MM.1S (cell line): ENCODE results near the gene RAB22A.
"Not testable (repeated sequence)": the region's sequence is repeated elsewhere in the genome, so short reads cannot be mapped to it uniquely, and the experiment has no call there.

Experiments
- DNase-seq: peaks from one replicate; pipeline ENCODE4 v3.0.0-alpha.2; 2015
- H2AFZ ChIP-seq: fragments of 300-600 bp; sonication (generic); 2 replicates; pipeline ENCODE4 v1.6.0; 2016; ENCODE audit warnings: antibody characterized with exemption, low read length
- H3F3A ChIP-seq: fragments of 300-600 bp; sonication (generic); 2 replicates; pipeline ENCODE4 v1.6.1; 2016; ENCODE audit warnings: mild to moderate bottlenecking, antibody characterized with exemption, low read length, moderate library complexity, mixed read lengths; ENCODE audit not compliant: insufficient read depth
- H3K27ac ChIP-seq: fragments of 300-600 bp; sonication (generic); 2 replicates; pipeline ENCODE4 v1.5.1; 2016; ENCODE audit warnings: mild to moderate bottlenecking, low read length
- H3K27me3 ChIP-seq: fragments of 300-600 bp; sonication (generic); replicated peaks from 2 replicates; pipeline ENCODE4 v1.6.0; 2016; ENCODE audit warnings: low read length; ENCODE audit not compliant: insufficient read depth
- H3K36me3 ChIP-seq: fragments of 300-600 bp; sonication (generic); replicated peaks from 2 replicates; pipeline ENCODE4 v1.6.1; 2016; ENCODE audit warnings: mild to moderate bottlenecking, low read length, mixed read lengths; ENCODE audit not compliant: insufficient read depth
- H3K4me1 ChIP-seq: fragments of 300-600 bp; sonication (generic); 2 replicates; pipeline ENCODE4 v1.6.1; 2016; ENCODE audit warnings: low read length, mixed read lengths
- H3K4me2 ChIP-seq: fragments of 300-600 bp; sonication (generic); 2 replicates; pipeline ENCODE4 v1.6.0; 2016; ENCODE audit warnings: low read depth, low read length
- H3K4me3 ChIP-seq: fragments of 300-600 bp; sonication (generic); 2 replicates; pipeline ENCODE4 v1.5.1; 2016; ENCODE audit warnings: low read length, mixed read lengths
- H3K79me2 ChIP-seq: fragments of 300-600 bp; sonication (generic); 2 replicates; pipeline ENCODE4 v1.6.1; 2016; ENCODE audit warnings: mixed run types, low read length, mixed read lengths
- H3K9ac ChIP-seq: fragments of 300-600 bp; sonication (generic); 2 replicates; pipeline ENCODE4 v1.6.1; 2016; ENCODE audit warnings: low read length, mixed read lengths
- H3K9me2 ChIP-seq: fragments of 300-600 bp; sonication (generic); replicated peaks from 2 replicates; pipeline ENCODE4 v1.6.1; 2016; ENCODE audit warnings: mild to moderate bottlenecking, low read length, mixed read lengths; ENCODE audit not compliant: insufficient read depth
- H3K9me3 ChIP-seq: fragments of 300-600 bp; sonication (generic); replicated peaks from 2 replicates; pipeline ENCODE4 v1.6.1; 2016; ENCODE audit warnings: mild to moderate bottlenecking, low read length, mixed read lengths; ENCODE audit not compliant: insufficient read depth
- H4K20me1 ChIP-seq: fragments of 300-600 bp; sonication (generic); 2 replicates; pipeline ENCODE4 v1.6.1; 2016; ENCODE audit warnings: mild to moderate bottlenecking, low read length, moderate library complexity, mixed read lengths; ENCODE audit not compliant: insufficient read depth
- CTCF ChIP-seq: fragments of 300-600 bp; sonication (generic); IDR thresholded peaks from 2 replicates; pipeline ENCODE4 v1.5.1; 2016; ENCODE audit warnings: antibody characterized with exemption, low read length, mixed read lengths
- EZH2 ChIP-seq: fragments of 300-600 bp; sonication (generic); optimal IDR thresholded peaks from 2 replicates; pipeline ENCODE3; 2017; ENCODE audit warnings: low read depth, mild to moderate bottlenecking, antibody characterized with exemption, low read length, mixed read lengths
- EZH2phosphoT487 ChIP-seq: fragments of 300-600 bp; sonication (generic); IDR thresholded peaks from 2 replicates; pipeline ENCODE4 v1.6.1; 2018; ENCODE audit warnings: antibody characterized with exemption, low read length

The RAB22A gene

GRCh38 chr20:58407201-58407873 is 97.8 kb downstream of the RAB22A start:
- H3K27me3 ChIP-seq = no peaks in the 10 kb centered on the region
- H3K9me2 ChIP-seq = no peaks in the 10 kb centered on the region
- no peak for TF ChIP-seq CTCF
- no peak for TF ChIP-seq EZH2phosphoT487
- TF ChIP-seq EZH2 = no peak
- DNase-seq = no peak
- H3K4me1 ChIP-seq = peaks cover 21% of the 10 kb centered on the region
- H3K79me2 ChIP-seq = peaks cover 99% of the 10 kb centered on the region
- H3K9me3 ChIP-seq = no peaks in the 10 kb centered on the region
- H3K27ac ChIP-seq = no peak overlapping the region
- peaks cover 72% of the 10 kb centered on the region for H4K20me1 ChIP-seq
- no peak overlapping the region for H2AFZ ChIP-seq
- no peak overlapping the region for H3K9ac ChIP-seq
- H3K36me3 ChIP-seq = no peaks in the 10 kb centered on the region
- no peak overlapping the region for H3K4me3 ChIP-seq
- H3K4me2 ChIP-seq = no peak overlapping the region
- peaks cover 6% of the 10 kb centered on the region; the same call in 1 of the 2 replicates for H3F3A ChIP-seq

- Histone ChIP-seq H3K4me3 (no peak overlapping the region), H4K20me1 (peaks cover 65% of the 10 kb centered on the region), H2AFZ (no peak overlapping the region), H3K9me2 (no peaks in the 10 kb centered on the region), H3K27me3 (no peaks in the 10 kb centered on the region), H3K4me1 (peaks cover 21% of the 10 kb centered on the region), H3K36me3 (no peaks in the 10 kb centered on the region), H3K79me2 (peaks cover 98% of the 10 kb centered on the region), H3K9ac (no peak overlapping the region), H3K9me3 (no peaks in the 10 kb centered on the region), H3K27ac (no peak overlapping the region), H3F3A (peaks cover 6% of the 10 kb centered on the region; the same call in 1 of the 2 replicates), H3K4me2 (no peak overlapping the region)
- TF ChIP-seq CTCF (no peak), EZH2 (no peak), EZH2phosphoT487 (no peak)
- peak; percentile 44 for DNase-seq
Observed at GRCh38 chr20:58407966-58408557, 98.5 kb downstream of the RAB22A start.

GRCh38 chr20:58408603-58409246 is 99.2 kb downstream of the RAB22A start:
- Histone ChIP-seq H3K9me3 (no peaks in the 10 kb centered on the region), H2AFZ (no peak overlapping the region), H3K9me2 (no peaks in the 10 kb centered on the region), H3K36me3 (no peaks in the 10 kb centered on the region), H3K4me1 (peaks cover 21% of the 10 kb centered on the region), H3K27me3 (no peaks in the 10 kb centered on the region), H3K4me3 (no peak overlapping the region), H4K20me1 (peaks cover 60% of the 10 kb centered on the region), H3K4me2 (no peak overlapping the region), H3F3A (peaks cover 6% of the 10 kb centered on the region; the same call in 1 of the 2 replicates), H3K27ac (no peak overlapping the region), H3K79me2 (peaks cover 91% of the 10 kb centered on the region), H3K9ac (no peak overlapping the region)
- DNase-seq = no peak
- TF ChIP-seq EZH2 (no peak), CTCF (no peak), EZH2phosphoT487 (no peak)

GRCh38 chr20:58414216-58414615 is 104.7 kb downstream of the RAB22A start:
- not testable (repeated sequence) for H3K4me2 ChIP-seq, H3K9ac ChIP-seq, H3F3A ChIP-seq, H3K9me3 ChIP-seq, H3K9me2 ChIP-seq, H3K4me1 ChIP-seq, H3K27me3 ChIP-seq, DNase-seq, H3K27ac ChIP-seq, H2AFZ ChIP-seq, H3K4me3 ChIP-seq, H3K36me3 ChIP-seq
- Histone ChIP-seq H3K79me2 (peaks cover 73% of the 10 kb centered on the region), H4K20me1 (peaks cover 22% of the 10 kb centered on the region)

- not testable (repeated sequence) for H3K4me2 ChIP-seq, H3K4me1 ChIP-seq, H3K9ac ChIP-seq, H3K27me3 ChIP-seq, DNase-seq, H3K4me3 ChIP-seq, H3K9me2 ChIP-seq, H3K36me3 ChIP-seq, H3K9me3 ChIP-seq, H3K27ac ChIP-seq, H2AFZ ChIP-seq, H3F3A ChIP-seq
- peaks cover 70% of the 10 kb centered on the region for H3K79me2 ChIP-seq
- peaks cover 17% of the 10 kb centered on the region for H4K20me1 ChIP-seq
Observed at GRCh38 chr20:58414786-58415185, 105.3 kb downstream of the RAB22A start.
